ENCODE data around the gene CLIC4.

GRCh38 chr1:24773618-24774017 lies 28.4 kb downstream of the CLIC4 start:
- no peak for TF ChIP-seq POLR2AphosphoS5 (IDR thresholded peaks at IDR 0.05; ENCODE audit: insufficient read depth in 1 of 2, low read depth in 1 of 2)
- no peak for TF ChIP-seq CTCF (IDR thresholded peaks at IDR 0.05)
- TF ChIP-seq POLR2A (IDR thresholded peaks at IDR 0.05), result no peak
